ENCODE measurements around the gene KIAA1671.
A peak's percentile ranks its signal among the peaks of the same experiment; 100 is the strongest.

Gene KIAA1671

DNA sequence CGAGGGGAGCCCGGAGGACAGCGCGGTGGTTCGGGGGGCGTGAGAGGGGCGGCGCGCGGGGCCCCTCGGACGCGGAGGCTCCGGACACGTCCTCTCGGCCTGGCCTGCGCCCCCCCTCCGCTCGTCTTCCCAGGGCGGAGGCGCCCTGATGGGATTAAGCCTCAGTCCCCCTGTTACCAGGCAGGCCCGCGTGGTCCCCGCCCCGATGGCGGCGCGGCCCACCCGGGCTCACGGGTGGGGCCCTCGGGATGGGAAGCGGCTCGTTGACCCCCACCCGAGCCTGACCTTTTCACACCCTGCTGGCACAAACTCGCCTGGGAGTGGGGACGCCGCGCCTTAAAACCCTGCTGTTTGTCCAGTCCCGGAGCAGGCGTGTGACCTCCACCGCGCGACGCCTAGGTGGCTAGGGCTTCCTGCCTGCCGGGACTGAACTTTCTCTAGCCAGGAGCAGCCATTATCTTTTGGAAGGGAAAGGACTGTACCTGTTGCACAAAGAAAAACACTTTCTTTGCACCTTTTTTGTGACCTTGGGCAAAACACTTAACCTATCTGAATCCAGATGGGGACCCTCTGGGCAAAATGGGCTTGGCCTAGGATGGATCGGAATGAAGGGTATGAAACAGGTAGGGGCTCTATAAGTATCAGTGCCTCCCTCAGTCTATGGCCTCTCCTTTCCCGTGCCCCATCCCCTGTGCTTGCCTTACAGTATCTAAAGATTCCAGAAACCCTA is 1.0 kb downstream of the KIAA1671 start:
- no peak for DNase-seq

DNA sequence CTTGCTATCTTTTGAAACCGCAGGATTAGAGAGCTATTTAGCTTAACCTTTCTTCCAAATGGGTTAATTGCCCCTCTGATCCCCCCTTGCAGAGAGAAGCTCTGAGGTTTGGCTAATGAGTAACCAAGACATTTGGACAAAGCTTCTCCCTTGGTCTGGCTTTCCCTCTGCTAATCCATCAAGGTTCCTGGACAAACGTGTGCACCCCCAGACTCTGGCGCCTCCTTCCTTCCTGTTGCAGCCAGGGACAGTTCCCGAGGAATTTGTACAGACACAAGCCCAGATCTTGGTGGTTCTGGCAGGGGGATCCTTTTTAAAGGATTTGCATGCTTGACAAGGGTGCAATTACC is 1.6 kb downstream of the KIAA1671 start:
- DNase-seq, result peak; percentile 41

GRCh38 chr22:24954856-24955255 is 2.3 kb downstream of the KIAA1671 start:
- DNase-seq, result no peak

DNA sequence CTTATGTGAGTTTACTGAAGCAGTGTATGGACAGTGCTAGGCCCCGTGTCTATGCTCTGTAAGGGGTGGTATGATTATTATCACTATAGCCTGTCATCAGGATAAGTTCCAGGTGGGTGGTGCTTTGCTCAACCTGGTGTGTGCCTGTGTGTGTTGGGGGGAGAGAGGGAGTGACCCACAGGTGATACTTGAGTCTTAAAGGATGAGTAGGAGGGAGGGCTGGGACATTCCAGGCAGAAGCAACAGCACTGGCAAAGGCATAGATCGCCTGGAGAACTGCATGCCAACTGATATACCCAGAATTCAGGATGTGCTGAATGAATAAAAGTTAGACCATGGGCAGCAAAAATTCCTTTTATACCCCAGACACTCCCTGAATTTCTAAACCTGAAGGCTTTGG is 4.5 kb downstream of the KIAA1671 start:
- DNase-seq, result no peak

- no peak for DNase-seq
These were observed 8.8 kb downstream of the KIAA1671 start for GRCh38 chr22:24961217-24961844.

GRCh38 chr22:24962094-24962493 is 9.6 kb downstream of the KIAA1671 start:
- no peak for DNase-seq

GRCh38 chr22:24962835-24963234 is 10.3 kb downstream of the KIAA1671 start:
- no peak for DNase-seq

- DNase-seq, result no peak
These were observed 11.9 kb downstream of the KIAA1671 start for GRCh38 chr22:24964441-24964840.

DNA sequence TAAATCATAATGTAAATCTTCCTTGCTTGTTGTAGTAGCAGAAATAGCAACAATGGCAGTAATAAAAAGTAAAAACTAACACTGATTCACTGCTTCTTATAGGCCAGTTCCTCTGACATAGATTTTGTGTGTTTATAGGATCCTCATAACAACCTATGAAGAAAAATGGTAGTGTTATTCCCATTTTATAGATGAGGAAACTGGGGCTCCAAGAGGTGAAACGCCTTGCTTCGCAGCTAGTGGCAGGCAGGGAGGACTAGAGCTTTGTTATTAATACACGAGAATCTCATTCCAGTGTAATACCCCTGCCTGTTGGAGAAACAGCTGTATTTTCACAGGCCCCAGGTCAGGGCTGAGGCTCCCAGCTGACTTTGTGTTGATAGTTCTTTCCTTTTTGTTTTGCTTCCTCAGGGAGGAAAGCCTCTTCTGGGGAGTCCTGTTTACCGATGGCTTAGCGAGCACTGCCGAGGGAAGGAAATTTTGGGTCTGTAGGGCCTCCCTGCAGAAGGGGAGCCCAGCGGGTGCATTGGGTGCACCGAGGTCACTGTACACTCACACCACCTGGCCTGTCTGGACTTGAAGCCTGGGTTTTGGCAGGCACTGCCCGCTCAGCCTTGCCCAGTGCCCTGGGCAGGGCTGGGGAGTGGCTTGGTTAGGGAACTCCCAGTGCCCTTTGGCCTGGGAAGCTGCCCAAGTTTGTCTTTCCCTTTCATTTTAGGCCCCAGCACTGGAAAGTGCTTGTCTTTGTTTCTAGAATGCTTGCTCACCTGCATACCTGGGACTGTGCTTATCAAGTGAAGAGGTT is 13.5 kb downstream of the KIAA1671 start:
- DNase-seq, result no peak

GRCh38 chr22:24968066-24968561 is 15.6 kb downstream of the KIAA1671 start:
- no peak for DNase-seq

DNA sequence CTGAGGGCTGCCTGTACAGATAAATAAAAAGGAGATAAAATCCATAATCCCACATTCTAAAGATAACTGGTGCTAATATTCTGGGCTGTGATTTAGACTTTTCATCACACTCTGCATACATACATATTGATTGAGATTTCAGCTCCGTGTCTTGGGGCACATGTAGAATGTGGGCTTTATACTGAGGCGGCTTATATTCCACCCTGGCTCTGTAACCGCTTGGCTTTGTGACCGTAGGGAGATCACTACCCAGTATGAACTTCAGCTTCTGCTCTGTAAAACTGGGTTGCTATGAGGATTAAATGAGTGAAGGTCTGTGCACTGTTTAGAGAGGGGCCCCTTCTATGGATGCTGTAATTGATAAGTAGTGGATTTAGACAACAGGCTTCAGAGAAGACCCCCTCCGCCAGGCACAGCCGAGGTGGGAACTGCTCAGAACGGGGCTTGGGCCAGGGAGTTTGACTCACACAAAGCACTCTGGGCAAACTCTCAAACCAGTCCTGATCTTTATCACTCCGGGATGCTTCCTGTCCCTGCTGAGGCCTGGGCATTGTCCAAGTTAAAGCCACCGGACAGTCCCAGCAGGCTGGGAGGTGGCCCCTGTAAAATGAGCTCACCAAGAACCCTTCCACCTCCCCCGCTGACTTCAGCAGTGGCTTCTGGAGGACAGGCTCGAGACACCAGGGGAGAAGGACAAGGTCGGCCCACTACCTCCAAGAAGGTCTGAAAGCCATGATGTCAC is 17.2 kb downstream of the KIAA1671 start:
- DNase-seq, result peak; percentile 39

DNA sequence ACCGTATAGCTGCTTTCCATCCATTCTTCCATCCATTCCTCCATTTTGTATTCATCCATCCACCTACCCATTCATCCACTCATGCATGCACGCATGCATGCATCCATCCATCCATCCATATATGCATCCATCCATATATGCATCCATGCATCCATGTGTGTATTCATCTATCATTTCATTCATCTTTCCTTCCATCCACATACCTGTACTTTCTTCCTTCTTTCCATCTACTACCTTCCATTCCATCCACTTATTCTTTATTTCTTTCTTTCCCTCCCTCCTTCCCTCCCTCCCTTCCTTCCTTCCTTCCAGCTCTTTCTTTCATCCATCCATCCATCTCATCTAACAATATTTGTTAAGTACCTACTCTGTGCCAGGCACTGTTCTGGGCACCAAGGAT is 19.9 kb downstream of the KIAA1671 start:
- DNase-seq, result no peak

DNA sequence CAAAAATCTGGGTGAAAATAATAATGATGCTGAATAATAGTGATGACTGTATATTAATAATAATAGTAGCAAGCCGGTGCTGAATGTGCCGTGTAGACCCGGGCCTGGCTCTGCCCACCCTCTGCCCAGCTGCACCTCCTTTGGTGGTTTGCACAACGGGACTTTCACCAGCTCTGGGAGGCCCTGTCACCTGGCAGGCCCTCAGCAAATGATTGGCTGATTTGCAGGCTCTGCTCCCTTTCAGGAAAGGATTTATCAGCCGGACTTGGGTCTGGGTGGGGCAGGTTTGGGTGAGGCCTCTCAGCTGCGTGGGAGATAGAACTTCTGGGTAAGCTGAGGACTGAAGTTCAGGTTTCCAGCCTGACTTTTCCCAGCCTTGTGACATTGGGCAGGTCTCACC is 21.4 kb downstream of the KIAA1671 start:
- no peak for DNase-seq

GRCh38 chr22:24975125-24975640 is 22.7 kb downstream of the KIAA1671 start:
- DNase-seq, result no peak

GRCh38 chr22:24975813-24976341 is 23.4 kb downstream of the KIAA1671 start:
- DNase-seq, result peak; percentile 53

- DNase-seq, result no peak
These were observed 24.1 kb downstream of the KIAA1671 start for GRCh38 chr22:24976442-24977218.

DNA sequence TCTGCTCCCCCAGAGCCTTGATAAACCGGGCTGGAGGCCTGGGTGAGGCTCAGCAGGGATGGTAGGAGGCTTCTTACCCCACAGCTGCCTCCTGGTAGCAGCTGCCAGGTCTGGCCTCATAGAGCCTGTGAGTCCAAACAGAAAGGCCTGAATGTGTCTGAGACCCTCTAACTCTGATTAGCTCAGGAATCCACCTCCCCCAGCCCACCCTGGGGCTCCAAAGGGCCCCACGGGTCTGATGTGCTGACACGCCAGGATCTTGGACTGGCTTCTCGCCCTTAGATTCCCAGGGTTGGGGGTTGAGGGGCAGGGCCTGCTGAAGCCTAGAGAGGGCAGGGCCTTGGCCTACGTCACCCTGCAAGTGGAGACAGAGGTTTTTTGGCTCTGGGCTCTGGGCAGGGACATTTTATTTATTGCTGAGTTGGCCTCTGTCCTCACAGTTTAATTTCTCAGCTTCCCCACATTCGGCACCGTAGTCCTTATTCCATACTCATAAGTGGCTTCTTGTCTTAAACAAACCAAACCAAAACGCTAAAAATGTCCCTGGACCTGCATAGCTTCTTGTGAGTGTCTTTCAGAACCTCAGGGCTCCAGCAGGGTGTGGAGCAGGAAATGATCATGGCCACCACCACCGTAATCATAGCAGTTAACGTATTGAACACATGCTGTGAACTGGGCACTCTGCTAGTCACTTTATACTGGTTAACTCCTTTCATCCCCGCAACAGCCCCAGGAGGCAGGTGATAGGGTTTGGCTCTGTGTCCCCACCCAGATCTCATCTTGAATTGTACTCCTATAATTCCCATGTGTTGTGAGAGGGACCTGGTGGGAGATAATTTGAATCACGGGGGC is 25.1 kb downstream of the KIAA1671 start:
- peak; percentile 82 for DNase-seq

DNA sequence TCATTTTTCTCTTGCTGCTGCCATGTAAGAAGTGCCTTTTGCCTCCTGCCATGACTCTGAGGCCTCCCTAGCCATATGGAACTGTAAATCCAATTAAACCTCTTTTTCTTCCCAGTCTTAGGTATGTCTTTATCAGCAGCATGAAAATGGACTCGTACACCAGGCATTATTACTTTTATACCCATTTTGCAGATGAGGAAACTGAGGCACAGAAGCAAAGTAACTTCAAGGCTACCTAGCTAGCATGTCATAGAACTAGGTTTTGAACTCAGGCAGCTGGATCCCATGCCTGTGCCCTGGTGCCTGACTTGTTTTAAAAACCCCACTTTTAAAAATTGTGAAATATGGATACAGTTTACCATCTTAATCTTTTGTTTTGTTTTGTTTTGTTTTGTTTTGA is 25.8 kb downstream of the KIAA1671 start:
- no peak for DNase-seq

DNA sequence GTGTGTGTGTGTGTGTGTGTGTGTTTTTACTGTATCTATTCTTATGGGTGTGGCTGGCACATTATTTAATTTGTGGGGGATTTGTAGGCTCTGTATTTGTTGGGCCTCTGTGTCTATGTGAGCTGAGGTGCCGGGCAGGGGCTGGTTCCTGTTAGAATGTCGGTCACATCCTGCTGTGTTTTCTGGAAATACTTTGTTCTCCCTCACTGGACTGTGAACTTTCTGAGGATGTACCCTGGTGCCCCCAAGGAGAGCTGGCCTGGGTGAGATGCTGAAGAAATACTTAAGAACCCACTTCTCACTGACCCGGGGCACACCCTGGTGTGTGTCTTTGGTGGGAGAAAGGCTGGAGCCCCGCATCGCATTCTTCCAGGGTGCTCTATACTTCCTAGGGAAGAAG is 28.6 kb downstream of the KIAA1671 start:
- no peak for DNase-seq

GRCh38 chr22:24981656-24982055 is 29.1 kb downstream of the KIAA1671 start:
- no peak for DNase-seq

All from right hindlimb (tissue), 1 donor.